Neuronal stem cell (in vitro differentiated cells): ENCODE data around the gene DSCAM.

ENCODE experiments used
- DNase-seq: peaks from one replicate; pipeline ENCODE4 v3.0.0-alpha.2; 2013; ENCODE audit warnings: low spot score
- H2AFZ ChIP-seq: one replicate; pipeline ENCODE4 v1.6.1; 2013; ENCODE audit warnings: mild to moderate bottlenecking, low read length, inconsistent platforms
- H2AK5ac ChIP-seq: 2 replicates; pipeline ENCODE4 v1.6.1; 2013; ENCODE audit warnings: low read depth, mild to moderate bottlenecking, inconsistent platforms, low read length, moderate library complexity, mixed read lengths
- H2BK120ac ChIP-seq: 2 replicates; pipeline ENCODE4 v1.6.1; 2013; ENCODE audit warnings: low read depth, mild to moderate bottlenecking, inconsistent platforms, low read length, moderate library complexity, mixed read lengths
- H2BK12ac ChIP-seq: one replicate; pipeline ENCODE4 v1.6.1; 2013; ENCODE audit warnings: low read length, inconsistent platforms
- H2BK15ac ChIP-seq: 2 replicates; pipeline ENCODE4 v1.6.1; 2013; ENCODE audit warnings: mild to moderate bottlenecking, low read length, inconsistent platforms, mixed read lengths
- H2BK5ac ChIP-seq: one replicate; pipeline ENCODE4 v1.6.1; 2013; ENCODE audit warnings: inconsistent platforms, mild to moderate bottlenecking, low read length, moderate library complexity
- H3K14ac ChIP-seq: one replicate; pipeline ENCODE4 v1.6.1; 2013; ENCODE audit warnings: low read length, inconsistent platforms
- H3K18ac ChIP-seq: 2 replicates; pipeline ENCODE4 v1.6.1; 2013; ENCODE audit warnings: low read length, inconsistent platforms
- H3K23ac ChIP-seq: 2 replicates; pipeline ENCODE4 v1.6.1; 2013; ENCODE audit warnings: low read depth, mild to moderate bottlenecking, mixed read lengths, low read length, inconsistent platforms; ENCODE audit not compliant: poor library complexity
- H3K27ac ChIP-seq: replicated peaks from 3 replicates; pipeline ENCODE4 v1.5.1; 2013; ENCODE audit warnings: low read length, inconsistent platforms
- H3K27me3 ChIP-seq, 3 experiments: 2 replicates each; pipeline ENCODE4 v1.6.1; 2013; ENCODE audit warnings: low read length in 3 of 3, mild to moderate bottlenecking in 2 of 3, inconsistent platforms in 1 of 3, low read depth in 1 of 3, mixed read lengths in 1 of 3, moderate library complexity in 1 of 3; ENCODE audit not compliant: control insufficient read depth in 3 of 3, insufficient read depth in 3 of 3
- H3K36me3 ChIP-seq, 2 donors: replicated peaks in 1 of 2; 2 replicates each; pipeline ENCODE4 v1.6.1; 2013; ENCODE audit warnings: low read length in 2 of 2; ENCODE audit not compliant: control insufficient read depth in 2 of 2, insufficient read depth in 2 of 2
- H3K4ac ChIP-seq: 2 replicates; pipeline ENCODE4 v1.6.1; 2013; ENCODE audit warnings: inconsistent platforms, mild to moderate bottlenecking, low read length, moderate library complexity
- H3K4me1 ChIP-seq, 2 donors: 1 replicate in 1 of 2; 2 replicates in 1 of 2; pipeline ENCODE4 v1.6.1; 2013; ENCODE audit warnings: low read length in 2 of 2, low read depth in 1 of 2; ENCODE audit not compliant: control insufficient read depth in 2 of 2, insufficient read depth in 1 of 2
- H3K4me2 ChIP-seq: one replicate; pipeline ENCODE4 v1.6.1; 2013; ENCODE audit warnings: mild to moderate bottlenecking, low read length, inconsistent platforms; ENCODE audit not compliant: insufficient read depth, poor library complexity, severe bottlenecking
- H3K4me3 ChIP-seq, 2 donors: 2 replicates each; pipeline ENCODE4 v1.5.1; 2013; ENCODE audit warnings: low read length in 2 of 2, mild to moderate bottlenecking in 2 of 2, inconsistent platforms in 1 of 2, moderate library complexity in 1 of 2
- H3K79me1 ChIP-seq: one replicate; pipeline ENCODE4 v1.6.1; 2013; ENCODE audit warnings: low read depth, mild to moderate bottlenecking, inconsistent platforms, low read length, moderate library complexity
- H3K9ac ChIP-seq: one replicate; pipeline ENCODE4 v1.6.1; 2013; ENCODE audit warnings: mild to moderate bottlenecking, low read depth, low read length, inconsistent platforms; ENCODE audit not compliant: poor library complexity
- H3K9me3 ChIP-seq, 2 donors: replicated peaks in 1 of 2; 2 replicates each; pipeline versions ENCODE3 to v1.6.1; 2013; ENCODE audit warnings: low read length in 2 of 2, mild to moderate bottlenecking in 2 of 2, inconsistent platforms in 1 of 2, low read depth in 1 of 2, mixed read lengths in 1 of 2, moderate library complexity in 1 of 2; ENCODE audit not compliant: control insufficient read depth in 2 of 2, insufficient read depth in 1 of 2
- H4K8ac ChIP-seq: one replicate; pipeline ENCODE4 v1.6.1; 2013; ENCODE audit warnings: low read depth, mild to moderate bottlenecking, inconsistent platforms, low read length, moderate library complexity
- H4K91ac ChIP-seq: one replicate; pipeline ENCODE4 v1.6.1; 2013; ENCODE audit warnings: low read length, low read depth, mild to moderate bottlenecking, inconsistent platforms; ENCODE audit not compliant: poor library complexity
- WGBS, 2 donors: extraction: QIAGEN DNeasy Blood & Tissue Kit; methylation state at CpG; one replicate each; pipeline ENCODE4 v1.1.7; 2013; ENCODE audit warnings: missing lambda C conversion rate in 2 of 2, mixed read lengths in 1 of 2; ENCODE audit not compliant: insufficient read length in 2 of 2, insufficient replicate concordance in 1 of 2; ENCODE audit errors: extremely low coverage in 2 of 2; 5-methylcytosine and 5-hydroxymethylcytosine counted together

The DSCAM gene

GRCh38 chr21:40151611-40152010 is 695.3 kb downstream of the DSCAM start:
- Histone ChIP-seq H2AK5ac (no peak overlapping the region), H3K9me3 (peaks cover 0 to 3% of the 10 kb centered on the region in 2 donors), H3K4me2 (no peak overlapping the region), H3K14ac (no peak overlapping the region), H3K18ac (peak overlapping the region; percentile 50), H2BK5ac (no peak overlapping the region), H3K4me1 (peaks cover 2 to 8% of the 10 kb centered on the region in 2 donors), H3K4ac (no peak overlapping the region), H3K23ac (no peak overlapping the region), H3K9ac (no peak overlapping the region), H3K79me1 (no peaks in the 10 kb centered on the region), H2BK12ac (no peak overlapping the region), H2BK120ac (no peak overlapping the region), H4K8ac (no peak overlapping the region), H3K27ac (no peak overlapping the region), H3K27me3 (no peaks in the 10 kb centered on the region), H3K36me3 (no peaks in the 10 kb centered on the region), H2AFZ (no peak overlapping the region), H4K91ac (no peak overlapping the region), H2BK15ac (no peak overlapping the region), H3K4me3 (no peak overlapping the region)
- WGBS, 2 donors, result no CpG with 5 or more reads among the region's 3 CpGs
- DNase-seq, result no peak

GRCh38 chr21:40146216-40146837 is 700.6 kb downstream of the DSCAM start:
- no peak overlapping the region for H4K8ac ChIP-seq
- peaks cover 3 to 5% of the 10 kb centered on the region in 2 donors for H3K9me3 ChIP-seq
- peak overlapping the region; percentile 17 for H3K14ac ChIP-seq
- H3K79me1 ChIP-seq, result no peaks in the 10 kb centered on the region
- DNase-seq, result no peak
- H3K4me2 ChIP-seq, result no peak overlapping the region
- no peak overlapping the region for H2BK15ac ChIP-seq
- H3K27me3 ChIP-seq, result no peaks in the 10 kb centered on the region
- no peak overlapping the region for H3K18ac ChIP-seq
- H3K36me3 ChIP-seq, result no peaks in the 10 kb centered on the region
- no peak overlapping the region for H4K91ac ChIP-seq
- no peak overlapping the region for H2AFZ ChIP-seq
- no CpG with 5 or more reads among the region's 10 CpGs for WGBS, 2 donors
- no peak overlapping the region for H2BK12ac ChIP-seq
- no peak overlapping the region for H2AK5ac ChIP-seq
- no peak overlapping the region for H2BK120ac ChIP-seq
- no peak overlapping the region for H3K27ac ChIP-seq
- peaks cover 0 to 2% of the 10 kb centered on the region in 2 donors for H3K4me1 ChIP-seq
- H3K9ac ChIP-seq, result no peak overlapping the region
- no peak overlapping the region for H2BK5ac ChIP-seq
- H3K4ac ChIP-seq, result no peak overlapping the region
- H3K23ac ChIP-seq, result no peak overlapping the region
- no peak overlapping the region for H3K4me3 ChIP-seq

GRCh38 chr21:40143822-40144525 is 703.0 kb downstream of the DSCAM start:
- peaks cover 0 to 2% of the 10 kb centered on the region in 2 donors for H3K4me1 ChIP-seq
- H3K14ac ChIP-seq, result no peak overlapping the region
- H3K36me3 ChIP-seq, result no peaks in the 10 kb centered on the region
- H2AK5ac ChIP-seq, result peak overlapping the region; percentile 60
- H3K4ac ChIP-seq, result no peak overlapping the region
- H4K8ac ChIP-seq, result no peak overlapping the region
- peak overlapping the region; percentile 1 for H3K18ac ChIP-seq
- peaks cover 3 to 5% of the 10 kb centered on the region in 2 donors for H3K9me3 ChIP-seq
- peak; percentile 68 for DNase-seq
- no peaks in the 10 kb centered on the region for H3K27me3 ChIP-seq
- no peaks in the 10 kb centered on the region for H3K79me1 ChIP-seq
- H3K9ac ChIP-seq, result no peak overlapping the region
- no peak overlapping the region for H4K91ac ChIP-seq
- peak overlapping the region; percentile 84 for H2AFZ ChIP-seq
- H3K23ac ChIP-seq, result no peak overlapping the region
- H3K4me3 ChIP-seq, result no peak overlapping the region
- no peak overlapping the region for H2BK12ac ChIP-seq
- no peak overlapping the region for H3K4me2 ChIP-seq
- H3K27ac ChIP-seq, result no peak overlapping the region
- no peak overlapping the region for H2BK15ac ChIP-seq
- WGBS, 2 donors, result no CpG with 5 or more reads among the region's 20 CpGs
- H2BK120ac ChIP-seq, result no peak overlapping the region
- H2BK5ac ChIP-seq, result no peak overlapping the region

- Histone ChIP-seq H4K8ac (no peak overlapping the region), H3K14ac (no peak overlapping the region), H2BK5ac (no peak overlapping the region), H2BK120ac (no peak overlapping the region), H4K91ac (no peak overlapping the region), H3K18ac (no peak overlapping the region), H3K27ac (no peak overlapping the region), H2AFZ (no peak overlapping the region), H2BK15ac (no peak overlapping the region), H3K79me1 (no peaks in the 10 kb centered on the region), H3K4ac (peak overlapping the region; percentile 90), H2BK12ac (no peak overlapping the region), H3K4me1 (peaks cover 0 to 3% of the 10 kb centered on the region in 2 donors), H3K23ac (peak overlapping the region; percentile 67), H3K36me3 (no peaks in the 10 kb centered on the region), H3K4me2 (no peak overlapping the region), H2AK5ac (no peak overlapping the region), H3K9ac (no peak overlapping the region), H3K4me3 (no peak overlapping the region), H3K27me3 (peaks cover 0 to 6% (median 2%) of the 10 kb centered on the region in 3 experiments), H3K9me3 (peaks cover 3 to 5% of the 10 kb centered on the region in 2 donors)
- DNase-seq, result no peak
- WGBS, 2 donors, result no CpG with 5 or more reads among the region's 8 CpGs
Observed at GRCh38 chr21:40141621-40142020, 705.3 kb downstream of the DSCAM start.
